Measurements from ENCODE around the gene HS6ST1.

HS6ST1 gene

GRCh38 chr2:128233790-128234395 is 84.8 kb downstream of the HS6ST1 start:
- no peak overlapping the region for H3K4me3 ChIP-seq (ENCODE audit: control insufficient read depth, low read depth, low read length)
- DNase-seq (ENCODE audit: low read depth), result no peak
- TF ChIP-seq CTCF (conservative IDR thresholded peaks at IDR 0.05; ENCODE audit: control insufficient read depth, insufficient read depth, low read depth, low read length), result no peak

GRCh38 chr2:128232965-128233789 is 85.5 kb downstream of the HS6ST1 start:
- peak; percentile 63 for DNase-seq (ENCODE audit: low read depth)
- TF ChIP-seq CTCF (conservative IDR thresholded peaks at IDR 0.05; ENCODE audit: control insufficient read depth, insufficient read depth, low read depth, low read length), result peak; percentile 72
- H3K4me3 ChIP-seq (ENCODE audit: control insufficient read depth, low read depth, low read length), result peak overlapping the region; percentile 50

GRCh38 chr2:128228894-128229293 is 89.8 kb downstream of the HS6ST1 start:
- TF ChIP-seq CTCF (conservative IDR thresholded peaks at IDR 0.05; ENCODE audit: control insufficient read depth, insufficient read depth, low read depth, low read length), result no peak
- H3K4me3 ChIP-seq (ENCODE audit: control insufficient read depth, low read depth, low read length), result no peak overlapping the region
- peak; percentile 21 for DNase-seq (ENCODE audit: low read depth)

- no peak for DNase-seq (ENCODE audit: low read depth)
- H3K4me3 ChIP-seq (ENCODE audit: control insufficient read depth, low read depth, low read length), result no peak overlapping the region
- TF ChIP-seq CTCF (conservative IDR thresholded peaks at IDR 0.05; ENCODE audit: control insufficient read depth, insufficient read depth, low read depth, low read length), result no peak
Measured at GRCh38 chr2:128227862-128228261, 90.8 kb downstream of the HS6ST1 start.

GRCh38 chr2:128219891-128220290 is 98.8 kb downstream of the HS6ST1 start:
- no peak for TF ChIP-seq CTCF (conservative IDR thresholded peaks at IDR 0.05; ENCODE audit: control insufficient read depth, insufficient read depth, low read depth, low read length)
- no peak overlapping the region for H3K4me3 ChIP-seq (ENCODE audit: control insufficient read depth, low read depth, low read length)
- no peak for DNase-seq (ENCODE audit: low read depth)

- no peak for TF ChIP-seq CTCF (conservative IDR thresholded peaks at IDR 0.05; ENCODE audit: control insufficient read depth, insufficient read depth, low read depth, low read length)
- DNase-seq (ENCODE audit: low read depth), result no peak
- no peak overlapping the region for H3K4me3 ChIP-seq (ENCODE audit: control insufficient read depth, low read depth, low read length)
Measured at GRCh38 chr2:128217671-128218070, 101.0 kb downstream of the HS6ST1 start.
